Heart left ventricle (tissue), 16 donors: ENCODE measurements around the gene STK35. TPM values are rescaled to one million over a fixed set of nuclear protein-coding genes. Genes with fewer than 3 reads are reported as not detected.

Experiments
- ATAC-seq, 4 donors: fragments of 200-7000 bp; cut with Tn5 transposase; one replicate each; pipeline ENCODE4 v1.9.1; 2020 to 2022; ENCODE audit warnings: moderate library complexity in 4 of 4, mild to moderate bottlenecking in 3 of 4, moderate number of reproducible peaks in 1 of 4
- DNase-seq, 5 donors: peaks; one replicate each; pipeline ENCODE4 v3.0.0-alpha.2; 2020
- H3K27ac ChIP-seq, 12 donors: fragments of 200-600 bp; sonication (generic) in 4 of 12; one replicate each; pipeline versions ENCODE4 v1.5.0 to v1.8.0; 2016 to 2022; ENCODE audit warnings: mild to moderate bottlenecking in 2 of 12
- H3K27me3 ChIP-seq, 9 donors: fragments of 200-600 bp; sonication (generic) in 2 of 9; one replicate each; pipeline versions ENCODE4 v1.5.1 to v1.8.0; 2016 to 2022; ENCODE audit warnings: mild to moderate bottlenecking in 3 of 9
- H3K36me3 ChIP-seq, 9 donors: fragments of 200-600 bp; sonication (generic) in 2 of 9; one replicate each; pipeline versions ENCODE4 v1.5.0 to v1.8.0; 2018 to 2022; ENCODE audit warnings: mild to moderate bottlenecking in 2 of 9
- H3K4me1 ChIP-seq, 12 donors: fragments of 200-600 bp; sonication (generic) in 4 of 12; one replicate each; pipeline versions ENCODE4 v1.5.0 to v1.8.0; 2016 to 2022; ENCODE audit warnings: mild to moderate bottlenecking in 3 of 12
- H3K4me3 ChIP-seq, 12 donors: fragments of 200-600 bp; sonication (generic) in 4 of 12; one replicate each; pipeline versions ENCODE4 v1.5.0 to v1.8.0; 2017 to 2022; ENCODE audit warnings: mild to moderate bottlenecking in 9 of 12, moderate library complexity in 4 of 12
- H3K9me3 ChIP-seq, 12 donors: fragments of 200-600 bp; sonication (generic) in 4 of 12; one replicate each; pipeline versions ENCODE4 v1.5.0 to v1.8.0; 2016 to 2022; ENCODE audit warnings: mild to moderate bottlenecking in 1 of 12
- POLR2A ChIP-seq, 2 donors: fragments of 450-650 bp; IDR thresholded peaks; one replicate each; pipeline ENCODE4 v1.6.1; 2017; ENCODE audit warnings: antibody characterized with exemption in 2 of 2, mild to moderate bottlenecking in 2 of 2, moderate library complexity in 2 of 2
- WGBS, 4 donors: extraction: QIAGEN DNeasy Blood & Tissue Kit in 2 of 4; methylation state at CpG; one replicate each; pipeline versions ENCODE4 v1.1.5 to v1.1.7; 2013 to 2018; 5-methylcytosine and 5-hydroxymethylcytosine counted together
- intact Hi-C, 10 donors: fragments of 100-400 bp; cut with DNase I; formaldehyde crosslinking; loops; one replicate each; pipeline versions ENCODE4 v1.11.1 to v1.14.2; 2022
- polyA plus RNA-seq, 2 donors: library from polyadenylated mRNA; stranded (reverse); fragments of 200-250 nt; gene quantifications; one replicate each; pipeline ENCODE4 v1.2.3, GENCODE V29; 2013
- total RNA-seq, 9 donors: library from RNA; depleted of rRNA in 2 of 9; stranded (reverse); fragments of >200 nt in 2 of 9; fragmentation: NEBNext Ultra II Directional in 3 of 9; extraction: Animal tissue kit (Norgen Biotek cat#: 25700) in 3 of 9; gene quantifications; one replicate each; pipeline versions ENCODE4 v1.1.0 to v1.2.4, GENCODE V29; 2016 to 2023
- TF ChIP-seq, protein P1 (sequence below), 12 donors: fragments of 200-600 bp; sonication (generic) in 4 of 12; IDR thresholded peaks; one replicate each; pipeline versions ENCODE4 v1.5.0 to v1.8.0; 2018 to 2022; ENCODE audit warnings: antibody characterized with exemption in 12 of 12, mild to moderate bottlenecking in 5 of 12
- donor health status: ischemic (EF 13 %, LVEDD 7.1; RV severe dilation, severe dysfunction).
- donor health status: healthy with polysubstance abuse.
- donor health status: DM: no; HTN: yes; CAD: no.
- donor health status: DM: no; HTN: no; CAD: no.
- donor health status: ischemic (EF 25% LVEDD 6.9; RV normal size, moderate dysfunction).
- donor health status: ischemic (EF 25% LVEDD 5.7; RV mildly dilated, moderate dysfunction).
- donor health status: healthy.
- donor health status: DM: yes; HTN: yes; CAD: no.
- donor health status: ischemic (EF 35%, LVEDD 5.7; RV mildly dilated, moderate dysfunction).
- donor health status: nonischemic (EF 11% LVEDD 7.7; RV severe dilation, severe dysfunction).
- donor health status: DM: yes; HTN: yes; CAD: no.
- donor health status: PGD.
- donor health status: ischemic (EF 29% LVEDD 5.4; RV normal size, mild dysfunction).
- donor health status: nonischemic (EF 23%, LVEDD 6.1; RV moderate dilation, normal function).

Gene STK35
- total and polyA plus RNA-seq, 11 donors: 6.0 to 23.0 (median 14.3) TPM

GRCh38 chr20:2165871-2166270 is 64.2 kb downstream of the STK35 start:
- intact Hi-C loops: loop anchor here in 1 of 10 donors (10.0 kb wide), 1 partner anchor 401 kb away; no protein-coding TSS in a partner anchor
- DNase-seq: no peak

DNA sequence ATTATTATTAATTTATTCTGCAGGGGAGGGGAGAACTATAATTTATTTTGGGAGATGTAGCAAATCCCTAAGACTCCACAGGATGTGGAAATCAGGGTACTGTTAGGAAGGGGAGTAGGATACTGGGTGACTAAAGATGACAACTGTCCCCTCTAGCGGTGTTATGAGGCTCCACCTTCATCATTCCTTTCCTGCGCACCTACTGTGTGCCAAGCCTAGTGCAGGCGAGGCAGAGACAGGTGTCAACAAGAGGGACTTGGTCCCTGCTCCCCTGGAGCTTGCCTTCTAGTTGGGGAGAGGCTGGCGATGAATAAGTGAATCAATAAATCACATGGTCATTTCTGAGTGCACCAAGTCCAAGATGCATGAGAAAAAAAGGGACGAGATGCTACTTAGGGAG is 65.5 kb downstream of the STK35 start:
- intact Hi-C loops: loop anchor here in 1 of 10 donors (10.0 kb wide), 1 partner anchor 402 kb away; no protein-coding TSS in a partner anchor

More at GRCh38 chr20:2165871-2166270, 64.2 kb downstream of the STK35 start:
- Histone ChIP-seq H3K27ac (no peak overlapping the region), H3K9me3 (no peaks in the 10 kb centered on the region), H3K27me3 (no peaks in the 10 kb centered on the region), H3K4me1 (no peaks in the 10 kb centered on the region), H3K36me3 (no peaks in the 10 kb centered on the region), H3K4me3 (no peak overlapping the region)
- 93 to 95% (median 94%) methylated on average over 10 of the region's 10 CpGs for WGBS, 4 donors
- ATAC-seq: no peak
- TF ChIP-seq POLR2A (IDR thresholded peaks at IDR 0.05): no peak
- TF ChIP-seq, protein P1, sequence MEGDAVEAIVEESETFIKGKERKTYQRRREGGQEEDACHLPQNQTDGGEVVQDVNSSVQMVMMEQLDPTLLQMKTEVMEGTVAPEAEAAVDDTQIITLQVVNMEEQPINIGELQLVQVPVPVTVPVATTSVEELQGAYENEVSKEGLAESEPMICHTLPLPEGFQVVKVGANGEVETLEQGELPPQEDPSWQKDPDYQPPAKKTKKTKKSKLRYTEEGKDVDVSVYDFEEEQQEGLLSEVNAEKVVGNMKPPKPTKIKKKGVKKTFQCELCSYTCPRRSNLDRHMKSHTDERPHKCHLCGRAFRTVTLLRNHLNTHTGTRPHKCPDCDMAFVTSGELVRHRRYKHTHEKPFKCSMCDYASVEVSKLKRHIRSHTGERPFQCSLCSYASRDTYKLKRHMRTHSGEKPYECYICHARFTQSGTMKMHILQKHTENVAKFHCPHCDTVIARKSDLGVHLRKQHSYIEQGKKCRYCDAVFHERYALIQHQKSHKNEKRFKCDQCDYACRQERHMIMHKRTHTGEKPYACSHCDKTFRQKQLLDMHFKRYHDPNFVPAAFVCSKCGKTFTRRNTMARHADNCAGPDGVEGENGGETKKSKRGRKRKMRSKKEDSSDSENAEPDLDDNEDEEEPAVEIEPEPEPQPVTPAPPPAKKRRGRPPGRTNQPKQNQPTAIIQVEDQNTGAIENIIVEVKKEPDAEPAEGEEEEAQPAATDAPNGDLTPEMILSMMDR (IDR thresholded peaks at IDR 0.05): no peak

GRCh38 chr20:2168946-2169345 is 67.3 kb downstream of the STK35 start:
- WGBS, 4 donors: 60 to 72% (median 70%) methylated on average over 12 of the region's 12 CpGs
- TF ChIP-seq, protein P1 (IDR thresholded peaks at IDR 0.05): no peak
- no peak for TF ChIP-seq POLR2A (IDR thresholded peaks at IDR 0.05)
- intact Hi-C loops: loop anchor here in 1 of 10 donors (10.0 kb wide), 1 partner anchor 404 kb away; no protein-coding TSS in a partner anchor
- DNase-seq (no peak), ATAC-seq (no peak)
- peaks cover 0 to 6% (median 0%) of the 10 kb centered on the region in 12 donors for H3K4me1 ChIP-seq
- no peaks in the 10 kb centered on the region for H3K36me3 ChIP-seq
- H3K9me3 ChIP-seq: no peaks in the 10 kb centered on the region
- H3K4me3 ChIP-seq: no peak overlapping the region
- no peak overlapping the region for H3K27ac ChIP-seq
- no peaks in the 10 kb centered on the region for H3K27me3 ChIP-seq

More for the DNA sequence above, 65.5 kb downstream of the STK35 start:
- Histone ChIP-seq H3K4me3 (no peak overlapping the region), H3K9me3 (no peaks in the 10 kb centered on the region), H3K4me1 (peaks cover 0 to 2% (median 0%) of the 10 kb centered on the region in 12 donors), H3K27ac (no peak overlapping the region), H3K36me3 (no peaks in the 10 kb centered on the region), H3K27me3 (no peaks in the 10 kb centered on the region)
- DNase-seq (no peak), ATAC-seq (no peak)
- no peak for TF ChIP-seq POLR2A (IDR thresholded peaks at IDR 0.05)
- TF ChIP-seq, protein P1 (IDR thresholded peaks at IDR 0.05): no peak
- 72 to 82% (median 77%) methylated on average over 5 of the region's 5 CpGs for WGBS, 4 donors

DNA sequence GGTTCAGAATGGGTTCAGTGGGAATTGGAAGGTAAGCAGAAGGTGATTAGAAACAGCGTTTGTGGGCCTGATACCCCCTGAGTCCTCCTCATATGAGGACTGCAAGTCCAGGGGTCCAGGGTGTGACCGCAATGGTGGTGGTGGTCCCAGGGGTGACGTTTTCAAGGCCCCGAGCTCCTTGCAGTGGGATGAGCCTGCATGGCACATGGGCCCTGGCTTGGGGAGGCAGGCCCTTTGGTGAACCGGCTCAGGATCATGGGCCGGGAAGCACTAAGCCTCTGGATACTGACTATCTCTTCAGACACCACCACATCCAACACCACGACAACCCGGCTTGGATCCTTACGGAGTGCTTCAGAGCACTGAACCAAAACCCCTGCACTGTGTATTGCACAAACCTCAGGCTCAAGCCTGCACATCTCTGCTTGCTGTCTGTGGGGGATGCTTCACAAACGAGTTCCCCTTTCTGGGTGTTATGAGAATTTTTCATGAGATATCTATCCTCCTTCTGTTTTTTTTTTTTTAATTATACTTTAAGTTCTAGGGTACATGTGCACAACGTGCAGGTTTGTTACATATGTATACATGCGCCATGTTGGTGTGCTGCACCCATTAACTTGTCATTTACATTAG is 67.9 kb downstream of the STK35 start:
- Histone ChIP-seq H3K9me3 (no peaks in the 10 kb centered on the region), H3K27ac (no peak overlapping the region), H3K36me3 (no peaks in the 10 kb centered on the region), H3K27me3 (no peaks in the 10 kb centered on the region), H3K4me3 (no peak overlapping the region), H3K4me1 (peaks cover 0 to 6% (median 0%) of the 10 kb centered on the region in 12 donors)
- ATAC-seq: no peak
- intact Hi-C loops: loop anchor here (5.0 to 10.0 kb wide), 5 partner anchors 67 to 407 kb away; partner anchors contain the start of gene STK35 (in 1 of the 10)
- TF ChIP-seq, protein P1 (IDR thresholded peaks at IDR 0.05): no peak
- TF ChIP-seq POLR2A (IDR thresholded peaks at IDR 0.05): no peak
- no peak for DNase-seq
- WGBS, 4 donors: 84 to 91% (median 90%) methylated on average over 11 to 12 of the region's 12 CpGs
